HG03354 (cell line): ENCODE results near the gene GALNT14.

Experiments used
- ATAC-seq: cut with Tn5 transposase; IDR thresholded peaks from one replicate; pipeline ENCODE4 v1.9.1; 2021; ENCODE audit warnings: mild to moderate bottlenecking; ENCODE audit not compliant: unreplicated experiment, poor library complexity, severe bottlenecking

GALNT14 gene

GRCh38 chr2:31066551-31066950 lies 71.7 kb downstream of the GALNT14 start:
- no peak for ATAC-seq

GRCh38 chr2:31066086-31066485 lies 72.2 kb downstream of the GALNT14 start:
- ATAC-seq = no peak

- ATAC-seq = no peak
Measured at GRCh38 chr2:31065356-31065755, 72.9 kb downstream of the GALNT14 start.

GRCh38 chr2:31060397-31060796 lies 77.8 kb downstream of the GALNT14 start:
- no peak for ATAC-seq

DNA sequence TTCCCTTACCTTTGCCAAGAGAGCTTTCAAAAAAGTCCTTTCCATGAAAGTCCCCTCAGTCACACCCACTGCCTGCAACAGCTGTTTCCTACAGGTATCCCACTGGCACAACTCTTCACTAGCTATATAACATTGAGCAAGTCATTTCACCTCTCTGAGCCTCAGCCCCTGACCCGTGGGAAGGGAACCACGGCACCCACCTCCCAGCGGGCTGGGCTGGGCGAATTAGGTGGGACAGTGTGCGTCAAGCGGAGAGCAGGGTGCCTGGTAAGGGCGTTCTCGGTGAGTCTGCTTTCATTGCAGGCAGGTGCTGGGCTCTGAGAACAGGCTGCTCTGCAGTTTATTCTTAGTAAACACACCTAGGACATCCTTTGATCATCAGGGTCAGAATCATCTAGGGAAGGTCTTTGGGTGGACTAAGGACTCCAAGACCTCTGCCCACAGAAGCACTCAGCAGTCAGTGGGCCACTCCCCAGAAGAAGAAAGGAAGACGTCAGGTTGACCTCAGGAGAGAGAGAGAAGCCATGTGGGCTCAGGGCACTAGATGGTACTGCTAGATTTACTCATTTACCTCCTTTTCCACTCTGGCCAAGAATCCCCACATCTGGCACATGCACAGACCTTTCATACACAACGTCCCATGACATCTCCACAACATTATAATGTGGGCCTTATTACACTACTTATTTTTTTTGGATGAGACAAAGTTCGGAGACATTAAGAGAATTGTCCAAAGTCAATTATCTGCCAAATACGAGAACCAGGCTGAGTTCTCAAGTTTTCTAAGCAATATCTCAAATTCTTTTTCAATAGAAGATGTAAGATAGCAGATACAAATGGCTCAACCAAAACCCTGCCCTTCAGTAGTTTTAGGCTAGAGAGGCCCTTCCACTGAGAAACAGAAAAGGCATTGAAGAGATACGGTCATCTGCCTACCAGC lies 79.9 kb downstream of the GALNT14 start:
- no peak for ATAC-seq

GRCh38 chr2:31057691-31058090 lies 80.5 kb downstream of the GALNT14 start:
- ATAC-seq = no peak

DNA sequence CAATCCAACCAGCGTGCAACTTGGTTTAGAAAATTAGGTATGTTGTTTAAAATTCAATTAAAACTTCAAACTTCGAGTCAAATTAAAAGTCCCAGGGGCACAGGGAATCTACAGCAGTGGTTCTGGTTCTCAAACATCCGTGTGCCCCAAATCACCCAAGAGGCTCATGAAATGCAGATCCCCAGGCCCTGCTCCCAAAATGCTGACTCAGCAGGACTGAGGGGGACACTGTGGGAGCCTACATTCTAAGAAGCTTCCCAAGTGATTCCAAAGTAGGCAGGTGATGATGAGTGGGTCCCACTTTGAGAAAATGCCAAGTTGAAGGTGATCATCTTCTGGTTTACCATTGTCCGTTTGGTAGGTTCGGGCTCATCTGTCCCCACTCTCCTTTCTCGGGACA lies 82.3 kb downstream of the GALNT14 start:
- ATAC-seq = no peak

DNA sequence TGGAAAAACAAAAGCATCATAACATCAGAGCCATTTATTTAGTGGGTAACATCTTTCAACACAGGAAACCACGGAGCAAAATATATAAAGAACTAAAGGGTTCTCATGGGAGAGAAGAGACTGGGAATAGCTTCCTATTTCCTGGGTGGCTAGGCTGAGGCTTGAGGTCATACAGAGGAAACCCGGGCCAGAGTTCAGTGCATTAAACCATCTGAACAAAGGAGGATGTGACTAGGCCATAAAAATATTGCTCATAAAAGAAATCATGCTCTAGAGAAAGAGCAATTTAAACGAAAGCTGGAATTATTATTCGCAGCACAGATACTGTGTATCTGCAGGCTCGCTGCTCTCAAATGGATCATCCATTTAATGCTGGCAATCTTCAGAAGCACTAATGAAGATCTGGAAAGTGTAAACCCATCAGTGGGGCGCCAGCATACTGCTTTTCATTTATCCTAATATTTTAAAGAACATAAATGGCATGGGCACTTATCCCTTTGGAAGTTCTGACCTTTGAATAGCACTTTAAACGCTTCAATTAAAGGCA lies 83.3 kb downstream of the GALNT14 start:
- no peak for ATAC-seq

GRCh38 chr2:31053929-31054782 lies 84.1 kb downstream of the GALNT14 start:
- ATAC-seq = no peak

DNA sequence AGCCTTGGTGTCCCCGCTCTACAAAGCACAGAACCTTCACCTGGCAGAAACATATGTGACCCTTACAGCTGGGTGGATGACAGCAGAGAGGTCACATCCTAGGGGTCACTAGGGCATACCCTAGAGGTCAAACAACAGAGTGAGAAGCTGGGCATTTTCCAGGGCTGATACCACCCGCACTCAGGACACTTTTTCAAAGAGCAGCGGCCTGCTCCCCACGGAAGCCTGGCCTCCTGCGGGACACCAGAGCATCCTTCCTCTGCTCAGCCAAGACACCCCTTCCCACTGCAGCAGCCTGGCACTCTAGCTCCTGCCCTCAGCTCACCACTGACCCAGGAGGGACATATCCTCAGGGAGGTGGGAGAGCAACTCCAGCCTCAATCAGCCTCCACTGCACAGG lies 86.0 kb downstream of the GALNT14 start:
- ATAC-seq = no peak

DNA sequence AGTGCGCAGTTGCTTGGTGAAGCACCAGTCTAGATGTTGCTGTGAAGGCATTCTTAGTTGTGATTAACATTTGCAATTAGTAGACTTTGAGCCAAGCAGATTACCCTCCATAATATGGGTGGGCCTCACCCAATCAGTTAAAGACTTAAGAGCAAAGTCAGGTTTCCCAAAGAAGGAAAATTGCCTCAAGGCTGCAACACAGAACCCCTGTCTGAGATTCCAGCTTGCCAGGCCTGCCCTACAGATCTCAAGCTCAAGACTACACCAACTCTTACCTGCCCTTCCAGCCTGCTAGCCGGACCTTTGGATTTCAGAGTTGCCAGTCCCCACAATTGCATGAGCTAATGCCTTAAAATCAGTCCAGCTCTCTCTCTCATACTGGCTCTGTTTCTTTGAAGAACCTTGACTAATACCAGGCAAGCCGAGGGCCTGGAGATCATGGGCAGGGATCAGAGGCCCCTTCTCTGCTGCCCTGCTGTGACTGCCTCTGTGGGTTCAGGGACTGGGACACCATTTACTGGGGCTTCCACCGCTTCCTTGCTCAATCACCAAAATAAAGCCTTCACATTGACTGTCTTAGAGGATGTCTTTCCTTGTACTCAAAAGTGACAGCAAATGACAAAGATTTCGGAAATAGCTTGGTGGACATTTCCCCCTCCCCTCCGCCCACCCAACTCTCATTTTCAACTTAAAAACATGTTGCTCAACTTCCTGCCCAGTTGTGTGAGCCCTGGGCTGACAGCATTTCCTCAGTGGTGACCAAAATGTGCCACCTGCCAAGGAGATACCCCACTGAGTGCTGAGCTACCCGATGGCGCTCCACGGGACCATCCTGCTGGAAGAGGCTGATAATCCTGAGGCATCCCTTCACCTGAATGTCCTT lies 86.7 kb downstream of the GALNT14 start:
- no peak for ATAC-seq

DNA sequence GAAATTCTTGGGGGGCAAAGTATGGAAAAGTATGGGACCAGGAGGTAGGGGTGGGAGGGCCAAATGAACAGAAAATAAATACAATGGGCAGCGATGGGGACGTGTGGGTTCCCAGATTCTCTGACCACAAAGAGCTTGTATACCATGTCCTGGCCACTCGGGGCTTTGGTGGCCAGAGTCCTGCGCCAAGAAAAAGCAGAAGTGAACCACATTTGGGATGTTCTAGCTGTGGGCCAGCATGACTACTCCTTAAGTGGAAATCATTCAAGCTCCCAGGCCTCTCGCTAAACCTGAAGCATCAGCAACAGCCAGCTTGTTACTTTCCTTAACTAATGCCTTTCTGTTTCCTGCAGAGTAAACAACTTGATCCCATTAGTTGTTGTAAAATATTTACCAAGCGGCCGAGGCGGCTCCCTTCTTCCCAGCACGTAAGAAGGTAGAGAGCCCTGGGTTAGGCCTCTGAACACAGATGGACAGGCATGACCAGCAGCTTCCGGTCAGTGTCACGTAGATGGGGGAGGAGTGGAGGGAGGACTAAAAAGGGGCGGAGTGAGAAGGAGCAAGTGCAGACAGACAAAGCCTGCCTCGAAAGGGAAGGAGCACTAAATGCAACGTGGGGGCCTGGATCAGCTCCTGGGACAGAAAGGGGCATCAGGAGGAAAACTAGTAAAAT lies 88.2 kb downstream of the GALNT14 start:
- ATAC-seq = no peak

GRCh38 chr2:31049264-31049663 lies 89.0 kb downstream of the GALNT14 start:
- ATAC-seq = no peak

GRCh38 chr2:31047599-31047998 lies 90.6 kb downstream of the GALNT14 start:
- no peak for ATAC-seq

DNA sequence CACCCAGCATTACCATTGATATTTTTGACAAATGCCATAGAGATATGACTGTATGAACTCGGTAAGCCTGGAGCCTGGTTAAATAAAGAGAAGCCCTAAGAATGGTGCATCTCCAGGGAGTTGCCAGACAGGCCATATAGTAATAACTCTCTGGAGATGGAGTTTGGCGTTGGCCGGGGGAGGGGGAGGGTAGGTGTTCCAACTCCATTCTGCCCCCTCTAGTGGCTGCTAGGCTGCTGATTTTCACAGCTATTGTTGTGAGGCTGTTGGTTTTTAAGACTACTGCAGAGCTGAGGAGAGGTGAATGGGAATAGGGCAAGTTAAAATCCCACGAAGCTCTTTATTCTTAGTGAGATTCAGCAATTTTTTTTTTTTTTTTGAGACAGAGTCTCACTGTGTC lies 99.9 kb downstream of the GALNT14 start:
- ATAC-seq = no peak

- no peak for ATAC-seq
Measured at GRCh38 chr2:31037058-31037457, 101.2 kb downstream of the GALNT14 start.

- ATAC-seq = no peak
Measured at GRCh38 chr2:31033032-31033431, 105.2 kb downstream of the GALNT14 start.

GRCh38 chr2:31032475-31032874 lies 105.8 kb downstream of the GALNT14 start:
- no peak for ATAC-seq

DNA sequence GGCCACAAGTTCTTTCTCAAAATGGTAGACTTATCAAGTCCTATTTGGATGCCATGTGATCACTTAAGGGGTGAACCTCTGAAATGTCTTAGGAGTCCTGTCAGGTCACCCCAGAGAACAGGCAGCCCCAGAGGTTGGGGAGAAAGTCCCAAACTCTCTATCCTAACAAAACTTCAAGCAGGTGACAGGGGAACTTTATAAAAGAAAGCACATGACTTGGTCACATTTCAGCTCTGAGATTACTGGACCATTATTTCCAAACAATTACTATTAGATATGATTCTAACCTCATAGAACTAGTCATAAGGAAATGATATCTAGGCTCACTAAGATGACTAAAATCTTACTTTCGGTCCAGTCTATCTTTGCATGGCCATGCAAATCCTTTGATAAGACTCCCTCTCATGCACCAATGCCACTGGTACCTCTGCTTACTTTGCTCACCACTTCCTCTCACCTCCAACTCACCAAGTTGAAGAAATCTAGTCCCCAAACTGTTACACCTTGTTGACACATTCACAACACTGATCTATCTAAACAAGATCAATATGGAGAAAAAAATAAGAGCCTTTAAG lies 107.0 kb downstream of the GALNT14 start:
- ATAC-seq = peak; percentile 92
